KG1 (cell line): ENCODE results near the gene CD38.
"Not testable (repeated sequence)": the region's sequence is repeated elsewhere in the genome, so short reads cannot be mapped to it uniquely, and the experiment has no call there.

Source experiments
- DNase-seq: peaks from one replicate; lab custom pipeline; 2025; lab: John Stamatoyannopoulos, UW

CD38 gene

GRCh38 chr4:15799141-15799540 lies 21.0 kb downstream of the CD38 start:
- no peak for DNase-seq

- DNase-seq, result no peak
Measured at GRCh38 chr4:15799701-15800100, 21.6 kb downstream of the CD38 start.

- not testable (repeated sequence) for DNase-seq
Measured at GRCh38 chr4:15802497-15802896, 24.4 kb downstream of the CD38 start.

GRCh38 chr4:15805583-15806517 lies 27.7 kb downstream of the CD38 start:
- DNase-seq, result peak; percentile 12

GRCh38 chr4:15809058-15809457 lies 30.9 kb downstream of the CD38 start:
- DNase-seq, result no peak

GRCh38 chr4:15809466-15809865 lies 31.3 kb downstream of the CD38 start:
- no peak for DNase-seq

- DNase-seq, result no peak
Measured at GRCh38 chr4:15811703-15812337, 33.7 kb downstream of the CD38 start.

GRCh38 chr4:15832523-15833451 lies 54.7 kb downstream of the CD38 start:
- no peak for DNase-seq

- DNase-seq, result no peak
Measured at GRCh38 chr4:15833801-15834200, 55.7 kb downstream of the CD38 start.

- DNase-seq, result no peak
Measured at GRCh38 chr4:15836362-15836761, 58.2 kb downstream of the CD38 start.

GRCh38 chr4:15837591-15837990 lies 59.5 kb downstream of the CD38 start:
- no peak for DNase-seq

GRCh38 chr4:15841194-15841730 lies 63.1 kb downstream of the CD38 start:
- DNase-seq, result not testable (repeated sequence)

GRCh38 chr4:15847746-15848145 lies 69.6 kb downstream of the CD38 start:
- no peak for DNase-seq

GRCh38 chr4:15848191-15848842 lies 70.2 kb downstream of the CD38 start:
- DNase-seq, result no peak

- DNase-seq, result no peak
Measured at GRCh38 chr4:15851969-15852368, 73.8 kb downstream of the CD38 start.

- DNase-seq, result no peak
Measured at GRCh38 chr4:15852524-15852923, 74.4 kb downstream of the CD38 start.

GRCh38 chr4:15853345-15853744 lies 75.2 kb downstream of the CD38 start:
- no peak for DNase-seq

GRCh38 chr4:15855804-15856475 lies 77.8 kb downstream of the CD38 start:
- no peak for DNase-seq

GRCh38 chr4:15861198-15861597 lies 83.1 kb downstream of the CD38 start:
- DNase-seq, result not testable (repeated sequence)

- DNase-seq, result no peak
Measured at GRCh38 chr4:15864651-15865566, 86.8 kb downstream of the CD38 start.
